Omental fat pad (tissue), 4 donors: ENCODE data around the gene PPBP. TPM values are rescaled to one million over a fixed set of nuclear protein-coding genes. Genes with fewer than 3 reads are reported as not detected.
"Not testable (repeated sequence)": the region's sequence is repeated elsewhere in the genome, so short reads cannot be mapped to it uniquely, and the experiment has no call there.

Experiments used
- ATAC-seq: fragments of 150-250 bp; one replicate; pipeline ENCODE4 v1.9.1; 2016; ENCODE audit warnings: mild to moderate bottlenecking, moderate library complexity; ENCODE audit not compliant: low FRiP score
- DNase-seq: peaks from one replicate; pipeline ENCODE4 v3.0.0-alpha.2; 2019; ENCODE audit warnings: low spot score
- total RNA-seq, 4 donors: library from RNA; depleted of rRNA; stranded (reverse); fragments of >200 nt; gene quantifications; one replicate each; pipeline ENCODE4 v1.1.0, GENCODE V29; 2016
- TF ChIP-seq, protein P1 (sequence below), 3 donors: fragments of 450-650 bp; IDR thresholded peaks; one replicate each; pipeline ENCODE4 v1.5.1; 2016 to 2017; ENCODE audit warnings: antibody characterized with exemption in 3 of 3, mild to moderate bottlenecking in 3 of 3, moderate library complexity in 2 of 3

PPBP gene
- total RNA-seq, 4 donors from 2014 or later = 1.9 to 3.4 TPM; not detected in 2

DNA sequence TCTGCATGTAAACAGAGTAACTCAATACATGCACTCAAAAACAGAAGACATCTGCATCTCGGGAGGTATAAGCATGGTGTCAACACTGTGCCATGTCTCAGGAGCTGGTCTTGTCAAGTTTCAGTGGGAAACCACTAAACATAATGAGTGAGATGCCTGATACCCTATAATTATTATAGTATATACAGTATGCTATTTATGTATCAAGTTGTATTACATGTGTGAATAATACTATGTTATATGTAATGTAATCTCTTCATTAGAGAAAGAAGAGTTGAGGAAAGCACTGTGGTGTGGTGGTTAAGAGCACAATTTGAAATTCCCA is 2.5 kb downstream of the PPBP start:
- ATAC-seq = no peak

DNA sequence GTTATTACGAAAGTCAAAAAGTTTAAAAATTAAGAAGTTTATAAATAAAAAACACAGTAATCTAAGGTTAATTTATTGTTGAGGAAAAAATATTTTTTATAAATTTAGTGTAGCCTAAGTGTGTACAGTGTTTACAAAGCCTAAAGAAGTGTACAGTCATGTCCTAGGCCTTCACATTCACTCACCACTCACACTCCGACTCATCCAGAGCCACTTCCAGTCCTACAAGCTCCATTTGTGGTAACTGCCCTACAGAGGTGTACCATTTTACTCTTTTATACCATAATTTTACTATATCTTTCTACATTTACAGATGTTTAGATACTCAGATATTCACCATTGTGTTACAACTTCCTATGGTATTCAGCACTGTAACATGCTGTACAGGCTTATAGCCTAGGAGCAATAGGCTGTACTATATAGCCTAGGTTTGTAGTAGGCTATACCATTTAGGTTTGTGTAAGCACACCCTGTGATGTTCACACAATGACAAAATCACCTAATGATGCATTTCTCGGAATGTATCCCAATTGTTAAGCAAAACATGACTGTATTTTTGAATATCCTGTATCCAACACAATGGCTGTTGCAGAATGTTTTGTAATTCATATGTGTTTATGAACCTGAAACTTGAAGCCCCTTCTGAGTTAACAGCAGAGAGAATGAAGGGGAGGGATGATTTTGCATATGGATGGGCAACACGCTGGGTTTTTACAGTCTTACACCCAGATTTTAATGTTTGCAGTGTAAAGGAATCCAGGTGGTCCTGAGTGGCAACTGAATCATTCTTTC is 3.1 kb downstream of the PPBP start:
- DNase-seq = no peak
- ATAC-seq = no peak
- TF ChIP-seq, protein P1, sequence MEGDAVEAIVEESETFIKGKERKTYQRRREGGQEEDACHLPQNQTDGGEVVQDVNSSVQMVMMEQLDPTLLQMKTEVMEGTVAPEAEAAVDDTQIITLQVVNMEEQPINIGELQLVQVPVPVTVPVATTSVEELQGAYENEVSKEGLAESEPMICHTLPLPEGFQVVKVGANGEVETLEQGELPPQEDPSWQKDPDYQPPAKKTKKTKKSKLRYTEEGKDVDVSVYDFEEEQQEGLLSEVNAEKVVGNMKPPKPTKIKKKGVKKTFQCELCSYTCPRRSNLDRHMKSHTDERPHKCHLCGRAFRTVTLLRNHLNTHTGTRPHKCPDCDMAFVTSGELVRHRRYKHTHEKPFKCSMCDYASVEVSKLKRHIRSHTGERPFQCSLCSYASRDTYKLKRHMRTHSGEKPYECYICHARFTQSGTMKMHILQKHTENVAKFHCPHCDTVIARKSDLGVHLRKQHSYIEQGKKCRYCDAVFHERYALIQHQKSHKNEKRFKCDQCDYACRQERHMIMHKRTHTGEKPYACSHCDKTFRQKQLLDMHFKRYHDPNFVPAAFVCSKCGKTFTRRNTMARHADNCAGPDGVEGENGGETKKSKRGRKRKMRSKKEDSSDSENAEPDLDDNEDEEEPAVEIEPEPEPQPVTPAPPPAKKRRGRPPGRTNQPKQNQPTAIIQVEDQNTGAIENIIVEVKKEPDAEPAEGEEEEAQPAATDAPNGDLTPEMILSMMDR (IDR thresholded peaks at IDR 0.05) = no peak

More for the DNA sequence above, 2.5 kb downstream of the PPBP start:
- TF ChIP-seq, protein P1 (IDR thresholded peaks at IDR 0.05) = no peak
- DNase-seq = no peak

DNA sequence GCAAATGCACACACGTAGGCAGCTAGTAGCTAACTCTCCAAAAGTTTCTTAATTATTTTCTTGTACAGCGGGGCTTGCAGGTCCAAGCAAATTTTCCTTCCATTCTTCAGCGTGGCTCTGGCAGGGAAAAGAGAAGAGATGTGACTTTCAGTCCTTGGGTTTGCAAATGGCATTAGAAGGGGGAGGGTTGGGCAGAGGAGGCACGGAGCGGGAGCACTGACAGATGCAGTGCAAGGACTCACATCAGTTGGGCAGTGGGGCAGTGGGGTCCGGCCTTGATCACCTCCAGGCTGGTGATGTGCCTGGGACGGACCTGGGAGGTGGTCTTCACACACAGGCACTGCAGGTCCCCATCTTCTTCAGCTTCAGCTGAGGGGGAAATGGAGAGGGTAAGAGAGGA is 6.8 kb downstream of the PPBP start:
- not testable (repeated sequence) for ATAC-seq, DNase-seq

DNA sequence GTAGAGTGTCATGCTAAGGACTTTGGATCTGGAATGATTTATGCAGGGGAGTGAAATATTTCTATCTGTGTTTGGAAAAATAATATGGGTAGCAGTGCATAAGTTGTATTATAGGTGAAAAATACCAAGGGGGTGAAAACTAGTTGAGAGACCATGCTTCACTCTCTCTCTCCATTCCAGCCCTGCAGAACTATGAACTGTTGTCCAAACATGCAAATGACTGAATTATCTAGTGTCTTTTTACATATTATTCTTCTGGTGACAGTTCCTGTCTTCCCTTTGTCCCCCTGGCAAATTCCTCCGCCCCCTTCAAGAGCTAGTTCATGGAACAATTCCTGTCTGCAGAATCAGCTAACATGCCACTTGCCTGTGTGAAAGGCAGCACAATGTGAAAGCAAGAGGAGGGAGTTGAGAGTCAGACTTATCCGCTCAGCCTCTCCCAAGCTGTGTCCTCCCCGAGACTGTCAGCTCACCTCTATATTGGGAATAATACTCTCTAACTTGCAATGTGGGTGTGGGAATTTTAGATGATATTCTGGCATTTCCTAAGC is 8.5 kb downstream of the PPBP start:
- ATAC-seq (no peak), DNase-seq (no peak)
- TF ChIP-seq, protein P1 (IDR thresholded peaks at IDR 0.05) = no peak

DNA sequence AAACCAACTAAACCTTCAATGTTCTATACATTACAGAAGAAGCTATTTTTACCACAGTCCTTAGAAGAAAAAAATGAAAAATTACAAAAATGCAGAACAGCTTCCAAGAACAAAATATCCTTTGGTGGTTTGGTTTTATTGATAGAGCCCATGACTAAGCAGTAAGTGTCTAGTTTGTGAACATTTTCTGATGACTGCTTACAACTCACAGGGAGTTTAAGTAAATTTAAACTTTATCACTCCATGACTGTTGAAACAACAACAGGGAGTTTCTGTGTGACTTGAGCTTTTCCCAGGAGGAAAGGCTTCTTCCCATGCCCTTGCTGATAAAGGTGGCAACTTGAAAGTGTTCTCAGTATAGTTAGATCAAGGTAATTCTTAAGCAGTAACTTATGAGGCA is 9.1 kb downstream of the PPBP start:
- DNase-seq (no peak), ATAC-seq (no peak)
- TF ChIP-seq, protein P1 (IDR thresholded peaks at IDR 0.05) = no peak

DNA sequence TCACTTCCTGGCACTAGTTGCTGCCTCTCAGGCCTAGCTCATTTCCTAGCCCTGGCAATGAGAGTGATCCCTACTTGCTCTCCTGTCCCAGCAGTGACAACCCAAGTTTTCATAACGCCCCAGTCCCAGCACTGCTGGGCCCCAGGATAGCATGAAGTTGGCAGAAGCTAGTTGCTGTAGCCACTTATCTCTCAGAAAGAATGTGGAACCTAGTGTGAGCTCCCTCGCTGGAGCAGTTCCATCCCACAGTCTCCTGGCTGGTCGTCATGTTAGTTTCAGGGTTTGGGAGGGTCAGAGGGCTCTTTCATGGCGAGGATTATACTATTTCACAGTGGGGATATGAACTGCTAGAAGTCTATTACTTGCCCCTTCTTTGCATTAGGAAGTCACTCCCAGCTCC is 11.3 kb downstream of the PPBP start:
- ATAC-seq (no peak), DNase-seq (no peak)
- TF ChIP-seq, protein P1 (IDR thresholded peaks at IDR 0.05) = no peak

DNA sequence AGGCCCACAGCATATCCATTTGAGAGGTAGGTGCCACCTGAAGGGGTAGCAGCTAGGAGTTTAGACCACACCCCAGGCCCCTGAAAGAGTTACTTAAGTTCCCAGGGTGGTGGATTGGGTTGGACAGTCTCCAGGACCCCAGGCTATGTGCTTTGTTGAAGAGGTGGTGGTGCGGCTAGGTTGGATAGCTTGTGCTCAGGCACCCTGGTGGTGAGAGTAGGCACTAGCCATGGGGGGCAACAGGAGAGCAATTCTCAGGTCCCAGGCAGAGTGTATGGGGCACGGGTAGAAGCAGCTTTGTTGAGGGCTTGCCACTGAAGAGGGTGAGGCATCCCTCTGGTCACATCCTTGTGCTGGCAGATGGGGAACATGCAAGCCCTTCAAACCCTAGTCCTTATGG is 11.8 kb downstream of the PPBP start:
- DNase-seq = no peak
- no peak for ATAC-seq
- TF ChIP-seq, protein P1 (IDR thresholded peaks at IDR 0.05) = no peak
